ENCODE results near the gene REXO2.

Gene REXO2

DNA sequence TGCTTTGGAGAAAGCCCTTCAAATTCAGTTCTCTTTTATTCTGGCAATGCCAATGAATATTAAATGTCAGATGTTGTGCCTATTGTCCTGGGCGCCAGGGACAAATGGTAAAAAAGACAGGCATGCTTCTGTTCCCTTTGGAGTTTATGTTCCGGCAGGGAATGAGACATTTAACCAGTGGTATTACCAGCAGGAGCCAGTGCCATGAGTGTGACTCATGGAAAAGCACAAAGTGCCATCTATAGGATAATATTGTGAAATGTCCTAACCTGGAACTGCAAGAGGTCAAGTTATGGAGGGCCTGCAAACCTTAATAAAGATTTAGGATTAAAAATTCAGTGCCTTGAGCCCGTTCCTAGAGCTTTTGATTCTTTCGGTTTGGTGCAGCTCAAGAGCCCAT lies 39.5 kb downstream of the REXO2 start:
- Histone ChIP-seq H3K79me2 (ENCODE audit: low read length) (no peaks in the 10 kb centered on the region), H4K20me1 (ENCODE audit: insufficient read depth, low read length) (no peaks in the 10 kb centered on the region), H3K4me1 (ENCODE audit: low read length) (no peaks in the 10 kb centered on the region), H3K27me3 (replicated peaks; ENCODE audit: insufficient read depth, low read length) (no peaks in the 10 kb centered on the region), H3K9me3 (replicated peaks; ENCODE audit: insufficient read depth, low read length) (no peaks in the 10 kb centered on the region), H3K4me2 (ENCODE audit: low read depth, low read length) (no peak overlapping the region), H3F3A (ENCODE audit: insufficient read depth, low read length) (no peaks in the 10 kb centered on the region), H3K9me2 (replicated peaks; ENCODE audit: insufficient read depth, low read length) (no peaks in the 10 kb centered on the region), H3K4me3 (ENCODE audit: low read length) (no peak overlapping the region), H3K27ac (ENCODE audit: low read length) (no peak overlapping the region), H3K36me3 (replicated peaks; ENCODE audit: insufficient read depth, low read length) (no peaks in the 10 kb centered on the region), H2AFZ (ENCODE audit: low read length) (no peak overlapping the region), H3K9ac (ENCODE audit: low read length) (no peak overlapping the region)
- no peak for DNase-seq
- TF ChIP-seq EZH2 (optimal IDR thresholded peaks at IDR 0.05; ENCODE audit: low read depth, low read length): no peak
- no peak for TF ChIP-seq EZH2phosphoT487 (IDR thresholded peaks at IDR 0.05; ENCODE audit: low read length)
- TF ChIP-seq, protein P1, sequence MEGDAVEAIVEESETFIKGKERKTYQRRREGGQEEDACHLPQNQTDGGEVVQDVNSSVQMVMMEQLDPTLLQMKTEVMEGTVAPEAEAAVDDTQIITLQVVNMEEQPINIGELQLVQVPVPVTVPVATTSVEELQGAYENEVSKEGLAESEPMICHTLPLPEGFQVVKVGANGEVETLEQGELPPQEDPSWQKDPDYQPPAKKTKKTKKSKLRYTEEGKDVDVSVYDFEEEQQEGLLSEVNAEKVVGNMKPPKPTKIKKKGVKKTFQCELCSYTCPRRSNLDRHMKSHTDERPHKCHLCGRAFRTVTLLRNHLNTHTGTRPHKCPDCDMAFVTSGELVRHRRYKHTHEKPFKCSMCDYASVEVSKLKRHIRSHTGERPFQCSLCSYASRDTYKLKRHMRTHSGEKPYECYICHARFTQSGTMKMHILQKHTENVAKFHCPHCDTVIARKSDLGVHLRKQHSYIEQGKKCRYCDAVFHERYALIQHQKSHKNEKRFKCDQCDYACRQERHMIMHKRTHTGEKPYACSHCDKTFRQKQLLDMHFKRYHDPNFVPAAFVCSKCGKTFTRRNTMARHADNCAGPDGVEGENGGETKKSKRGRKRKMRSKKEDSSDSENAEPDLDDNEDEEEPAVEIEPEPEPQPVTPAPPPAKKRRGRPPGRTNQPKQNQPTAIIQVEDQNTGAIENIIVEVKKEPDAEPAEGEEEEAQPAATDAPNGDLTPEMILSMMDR (IDR thresholded peaks at IDR 0.05; ENCODE audit: low read length): no peak

- H4K20me1 ChIP-seq (ENCODE audit: insufficient read depth, low read length): no peaks in the 10 kb centered on the region
- H3K9me3 ChIP-seq (replicated peaks; ENCODE audit: insufficient read depth, low read length): no peaks in the 10 kb centered on the region
- H3K4me3 ChIP-seq (ENCODE audit: low read length): no peak overlapping the region
- H3K79me2 ChIP-seq (ENCODE audit: low read length): no peaks in the 10 kb centered on the region
- H3K9ac ChIP-seq (ENCODE audit: low read length): no peak overlapping the region
- H3F3A ChIP-seq (ENCODE audit: insufficient read depth, low read length): no peaks in the 10 kb centered on the region
- no peak overlapping the region for H2AFZ ChIP-seq (ENCODE audit: low read length)
- no peaks in the 10 kb centered on the region for H3K9me2 ChIP-seq (replicated peaks; ENCODE audit: insufficient read depth, low read length)
- no peaks in the 10 kb centered on the region for H3K27me3 ChIP-seq (replicated peaks; ENCODE audit: insufficient read depth, low read length)
- H3K4me2 ChIP-seq (ENCODE audit: low read depth, low read length): no peak overlapping the region
- H3K36me3 ChIP-seq (replicated peaks; ENCODE audit: insufficient read depth, low read length): no peaks in the 10 kb centered on the region
- H3K27ac ChIP-seq (ENCODE audit: low read length): no peak overlapping the region
- TF ChIP-seq EZH2phosphoT487 (IDR thresholded peaks at IDR 0.05; ENCODE audit: low read length) (no peak), EZH2 (optimal IDR thresholded peaks at IDR 0.05; ENCODE audit: low read depth, low read length) (no peak)
- TF ChIP-seq, protein P1 (IDR thresholded peaks at IDR 0.05; ENCODE audit: low read length): no peak
- H3K4me1 ChIP-seq (ENCODE audit: low read length): no peaks in the 10 kb centered on the region
- no peak for DNase-seq
These were observed 40.1 kb downstream of the REXO2 start for GRCh38 chr11:114479331-114479730.

GRCh38 chr11:114482114-114482513 lies 42.8 kb downstream of the REXO2 start:
- DNase-seq: no peak
- Histone ChIP-seq H3K4me1 (ENCODE audit: low read length) (no peaks in the 10 kb centered on the region), H3K9me3 (replicated peaks; ENCODE audit: insufficient read depth, low read length) (no peaks in the 10 kb centered on the region), H3F3A (ENCODE audit: insufficient read depth, low read length) (no peaks in the 10 kb centered on the region), H3K36me3 (replicated peaks; ENCODE audit: insufficient read depth, low read length) (no peaks in the 10 kb centered on the region), H3K4me2 (ENCODE audit: low read depth, low read length) (no peak overlapping the region), H3K27me3 (replicated peaks; ENCODE audit: insufficient read depth, low read length) (no peaks in the 10 kb centered on the region), H4K20me1 (ENCODE audit: insufficient read depth, low read length) (no peaks in the 10 kb centered on the region), H2AFZ (ENCODE audit: low read length) (no peak overlapping the region), H3K79me2 (ENCODE audit: low read length) (no peaks in the 10 kb centered on the region), H3K4me3 (ENCODE audit: low read length) (no peak overlapping the region), H3K9ac (ENCODE audit: low read length) (no peak overlapping the region), H3K9me2 (replicated peaks; ENCODE audit: insufficient read depth, low read length) (no peaks in the 10 kb centered on the region), H3K27ac (ENCODE audit: low read length) (no peak overlapping the region)
- no peak for TF ChIP-seq EZH2phosphoT487 (IDR thresholded peaks at IDR 0.05; ENCODE audit: low read length)
- no peak for TF ChIP-seq EZH2 (optimal IDR thresholded peaks at IDR 0.05; ENCODE audit: low read depth, low read length)
- TF ChIP-seq, protein P1 (IDR thresholded peaks at IDR 0.05; ENCODE audit: low read length): no peak

Data from MM.1S (cell line).